ENCODE results near the gene MICA. TPM values are rescaled to one million over a fixed set of nuclear protein-coding genes. Genes with fewer than 3 reads are reported as not detected.
A peak's percentile ranks its signal among the peaks of the same experiment; 100 is the strongest.
"Not testable (repeated sequence)": the region's sequence is repeated elsewhere in the genome, so short reads cannot be mapped to it uniquely, and the experiment has no call there.

MICA gene
- total and polyA plus RNA-seq, 2 experiments from 2014 or later, result 36.9 to 42.6 TPM

DNA sequence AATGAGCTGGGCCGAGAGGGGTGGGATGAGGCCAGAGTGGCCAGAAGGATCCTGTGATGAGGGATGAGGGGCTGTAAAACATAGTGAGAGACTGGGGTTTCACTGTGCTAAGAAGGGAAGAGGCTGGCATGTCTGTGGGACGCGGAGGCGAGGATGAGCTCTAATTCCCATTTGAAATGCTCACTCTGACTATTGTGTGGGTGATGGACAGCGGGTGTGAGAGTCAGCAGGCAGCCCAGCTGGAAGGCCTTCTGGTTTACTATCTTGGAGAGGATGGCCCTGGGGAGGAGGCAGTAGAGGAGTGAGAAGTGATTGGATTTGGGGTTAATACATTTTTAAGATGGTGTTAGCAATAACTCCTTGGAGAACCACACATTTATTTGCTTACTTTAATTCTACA is 9.5 kb upstream of the MICA start:
- Histone ChIP-seq H3K4me2 (ENCODE audit: unreplicated experiment) (no peak overlapping the region), H3K27me3 (replicated peaks; ENCODE audit: insufficient read depth) (no peaks in the 10 kb centered on the region), H3K79me2 (ENCODE audit: insufficient read depth) (peaks cover 23% of the 10 kb centered on the region), H3K9me2 (ENCODE audit: insufficient read depth) (no peaks in the 10 kb centered on the region), H3K36me3 (ENCODE audit: low read depth) (no peaks in the 10 kb centered on the region), H3K9me3 (ENCODE audit: low read depth) (no peaks in the 10 kb centered on the region), H4K20me1 (ENCODE audit: insufficient read depth) (no peaks in the 10 kb centered on the region), H2AFZ (no peak overlapping the region), H3K4me3 (no peak overlapping the region), H3K4me1 (ENCODE audit: insufficient read depth) (peaks cover 27% of the 10 kb centered on the region), H3F3A (ENCODE audit: insufficient read depth) (peaks cover 7% of the 10 kb centered on the region; the same call in 1 of the 2 replicates), H3K9ac (no peak overlapping the region), H3K27ac (no peak overlapping the region)
- 91 to 96% methylated on average over 5 of the region's 5 CpGs for WGBS, 2 experiments (ENCODE audit: low coverage in 1 of 2, low lambda C conversion rate in 2 of 2, missing lambda C conversion rate in 2 of 2)
- TF ChIP-seq EZH2 (IDR thresholded peaks at IDR 0.05; ENCODE audit: insufficient read depth, poor library complexity, severe bottlenecking), result no peak
- no peak for TF ChIP-seq EZH2phosphoT487 (IDR thresholded peaks at IDR 0.05; ENCODE audit: insufficient read depth, low read depth)
- DNase-seq, result no peak
- in situ Hi-C loops (cut with MboI), result no loop called here

GRCh38 chr6:31394381-31394780 is 9.0 kb upstream of the MICA start:
- Histone ChIP-seq H3F3A (ENCODE audit: insufficient read depth) (peaks cover 7% of the 10 kb centered on the region; the same call in 1 of the 2 replicates), H3K9ac (no peak overlapping the region), H3K4me2 (ENCODE audit: unreplicated experiment) (no peak overlapping the region), H4K20me1 (ENCODE audit: insufficient read depth) (no peaks in the 10 kb centered on the region), H3K79me2 (ENCODE audit: insufficient read depth) (peaks cover 26% of the 10 kb centered on the region), H3K4me3 (no peak overlapping the region), H3K9me2 (ENCODE audit: insufficient read depth) (no peaks in the 10 kb centered on the region), H3K9me3 (ENCODE audit: low read depth) (no peaks in the 10 kb centered on the region), H3K36me3 (ENCODE audit: low read depth) (no peaks in the 10 kb centered on the region), H3K27ac (no peak overlapping the region), H3K4me1 (ENCODE audit: insufficient read depth) (peaks cover 27% of the 10 kb centered on the region), H3K27me3 (replicated peaks; ENCODE audit: insufficient read depth) (no peaks in the 10 kb centered on the region), H2AFZ (no peak overlapping the region)
- DNase-seq, result no peak
- in situ Hi-C loops (cut with MboI), result no loop called here
- WGBS, 2 experiments (ENCODE audit: low coverage in 1 of 2, low lambda C conversion rate in 2 of 2, missing lambda C conversion rate in 2 of 2), result 79 to 87% methylated on average over 4 of the region's 4 CpGs
- no peak for TF ChIP-seq EZH2 (IDR thresholded peaks at IDR 0.05; ENCODE audit: insufficient read depth, poor library complexity, severe bottlenecking)
- TF ChIP-seq EZH2phosphoT487 (IDR thresholded peaks at IDR 0.05; ENCODE audit: insufficient read depth, low read depth), result no peak

DNA sequence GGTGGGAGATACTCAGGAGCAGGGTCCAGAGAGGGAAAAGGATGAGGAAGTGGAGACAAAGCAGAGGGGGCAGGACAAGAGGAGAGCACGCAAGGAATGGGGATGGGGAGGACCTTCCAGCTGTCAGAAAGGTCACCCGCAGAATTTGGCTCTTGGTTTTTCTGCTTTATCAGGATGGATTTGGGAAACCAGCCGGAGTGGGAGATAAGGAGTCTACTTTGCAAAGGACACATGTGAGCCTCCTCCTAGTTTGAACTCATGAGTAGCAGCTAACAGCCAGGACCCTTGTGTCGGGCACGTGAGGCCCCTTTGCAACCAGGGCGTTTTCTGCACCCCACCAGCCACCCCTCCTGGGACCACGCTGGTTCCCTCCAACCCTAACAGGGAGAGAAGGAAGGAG is 7.6 kb upstream of the MICA start:
- Histone ChIP-seq H3K9ac (peak overlapping the region; percentile 62), H3K9me3 (ENCODE audit: low read depth) (no peaks in the 10 kb centered on the region), H3K36me3 (ENCODE audit: low read depth) (no peaks in the 10 kb centered on the region), H3K79me2 (ENCODE audit: insufficient read depth) (peaks cover 35% of the 10 kb centered on the region), H4K20me1 (ENCODE audit: insufficient read depth) (no peaks in the 10 kb centered on the region), H3K27ac (peak overlapping the region; percentile 80), H3F3A (ENCODE audit: insufficient read depth) (peaks cover 8% of the 10 kb centered on the region), H2AFZ (peak overlapping the region; percentile 68; the same call in 1 of the 2 replicates), H3K4me2 (ENCODE audit: unreplicated experiment) (peak overlapping the region; percentile 84), H3K4me3 (peak overlapping the region; percentile 49; the same call in 1 of the 2 replicates), H3K4me1 (ENCODE audit: insufficient read depth) (peaks cover 27% of the 10 kb centered on the region), H3K27me3 (replicated peaks; ENCODE audit: insufficient read depth) (no peaks in the 10 kb centered on the region), H3K9me2 (ENCODE audit: insufficient read depth) (no peaks in the 10 kb centered on the region)
- no peak for DNase-seq
- TF ChIP-seq EZH2 (IDR thresholded peaks at IDR 0.05; ENCODE audit: insufficient read depth, poor library complexity, severe bottlenecking) (no peak), EZH2phosphoT487 (IDR thresholded peaks at IDR 0.05; ENCODE audit: insufficient read depth, low read depth) (no peak)
- 93 to 97% methylated on average over 7 of the region's 7 CpGs for WGBS, 2 experiments (ENCODE audit: low coverage in 1 of 2, low lambda C conversion rate in 2 of 2, missing lambda C conversion rate in 2 of 2)
- in situ Hi-C loops (cut with MboI), result no loop called here

DNA sequence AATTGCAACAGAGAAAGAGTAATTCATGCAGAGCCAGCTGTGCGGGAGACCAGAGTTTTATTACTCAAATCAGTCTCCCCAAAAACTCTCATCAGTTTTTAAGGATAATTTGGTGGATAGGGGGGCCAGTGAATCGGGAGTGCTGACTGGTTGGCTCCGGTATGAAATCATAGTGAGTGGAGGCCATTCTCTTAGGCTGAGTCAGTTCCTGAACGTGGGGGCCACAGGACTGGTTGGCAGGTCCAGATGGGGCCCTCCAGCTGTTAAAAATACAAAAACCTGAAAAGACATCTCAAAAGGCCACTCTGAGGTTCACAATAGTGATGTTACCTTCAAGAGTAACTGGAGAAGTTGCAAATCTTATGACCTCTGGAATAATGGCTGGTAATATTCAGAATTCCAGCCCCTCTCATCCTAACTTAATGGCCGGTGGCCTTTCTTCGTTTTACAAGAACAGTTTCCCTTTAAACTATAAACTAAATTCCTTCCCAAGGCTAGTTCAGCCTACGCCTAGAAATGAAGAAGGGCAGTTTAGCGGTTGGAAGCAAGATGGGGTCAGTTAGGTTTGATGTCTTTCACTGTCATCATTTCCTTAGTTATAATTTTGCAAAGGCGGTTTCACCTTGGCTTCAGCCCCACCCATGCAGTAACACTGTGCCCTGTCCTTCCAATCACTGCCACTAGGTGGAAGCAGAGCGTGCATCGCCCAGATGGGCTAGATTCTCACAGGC is 6.8 kb upstream of the MICA start:
- DNase-seq, result peak; percentile 83

DNA sequence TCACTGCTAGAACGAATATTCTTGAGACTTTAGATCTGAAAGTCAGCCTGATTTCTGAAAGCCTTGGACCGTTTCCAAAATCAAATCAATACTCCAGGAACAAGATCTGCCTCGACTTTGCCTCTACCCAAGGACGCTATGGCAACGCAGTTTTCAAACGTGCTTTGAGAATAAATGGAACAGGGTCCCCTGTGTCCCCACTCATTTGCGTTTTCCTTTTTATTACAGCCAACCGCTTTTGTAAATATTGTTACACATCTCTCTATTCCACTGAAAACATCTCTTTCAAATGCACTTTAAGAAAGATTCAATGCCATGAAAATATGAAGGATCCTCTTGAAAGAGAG is 6.3 kb upstream of the MICA start:
- Histone ChIP-seq H3K79me2 (ENCODE audit: insufficient read depth) (peaks cover 46% of the 10 kb centered on the region), H3K4me3 (peak overlapping the region; percentile 43), H3K27ac (peak overlapping the region; percentile 24; the same call in 1 of the 2 replicates), H3F3A (ENCODE audit: insufficient read depth) (peaks cover 20% of the 10 kb centered on the region), H3K4me2 (ENCODE audit: unreplicated experiment) (peak overlapping the region; percentile 97), H3K4me1 (ENCODE audit: insufficient read depth) (peaks cover 33% of the 10 kb centered on the region), H3K9ac (peak overlapping the region; percentile 37; the same call in 1 of the 2 replicates)
- H3K9me2 ChIP-seq (ENCODE audit: insufficient read depth); in situ Hi-C loops (cut with MboI); H3K9me3 ChIP-seq (ENCODE audit: low read depth); H3K36me3 ChIP-seq (ENCODE audit: low read depth); H3K27me3 ChIP-seq (replicated peaks; ENCODE audit: insufficient read depth); DNase-seq; H4K20me1 ChIP-seq (ENCODE audit: insufficient read depth); H2AFZ ChIP-seq: not testable (repeated sequence)
- 31 to 38% methylated on average over 8 of the region's 8 CpGs for WGBS, 2 experiments (ENCODE audit: low coverage in 1 of 2, low lambda C conversion rate in 2 of 2, missing lambda C conversion rate in 2 of 2)

More for the DNA sequence above, 6.8 kb upstream of the MICA start:
- WGBS, 2 experiments (ENCODE audit: low coverage in 1 of 2, low lambda C conversion rate in 2 of 2, missing lambda C conversion rate in 2 of 2), result 10 to 11% methylated on average over 11 of the region's 11 CpGs
- in situ Hi-C loops (cut with MboI), result no loop called here
- Histone ChIP-seq H3K9ac (peak overlapping the region; percentile 62), H3K27ac (peak overlapping the region; percentile 80), H4K20me1 (ENCODE audit: insufficient read depth) (no peaks in the 10 kb centered on the region), H3K4me3 (peak overlapping the region; percentile 49), H3F3A (ENCODE audit: insufficient read depth) (peaks cover 15% of the 10 kb centered on the region), H3K36me3 (ENCODE audit: low read depth) (no peaks in the 10 kb centered on the region), H3K4me1 (ENCODE audit: insufficient read depth) (peaks cover 28% of the 10 kb centered on the region), H3K9me2 (ENCODE audit: insufficient read depth) (no peaks in the 10 kb centered on the region), H3K79me2 (ENCODE audit: insufficient read depth) (peaks cover 41% of the 10 kb centered on the region), H3K4me2 (ENCODE audit: unreplicated experiment) (peak overlapping the region; percentile 84), H3K9me3 (ENCODE audit: low read depth) (no peaks in the 10 kb centered on the region), H3K27me3 (replicated peaks; ENCODE audit: insufficient read depth) (no peaks in the 10 kb centered on the region), H2AFZ (peak overlapping the region; percentile 68)
- TF ChIP-seq EZH2phosphoT487 (IDR thresholded peaks at IDR 0.05; ENCODE audit: insufficient read depth, low read depth) (no peak), EZH2 (IDR thresholded peaks at IDR 0.05; ENCODE audit: insufficient read depth, poor library complexity, severe bottlenecking) (no peak)
